GM21447 (cell line): Measurements from ENCODE around the gene SAYSD1.
"Not testable (repeated sequence)": the region's sequence is repeated elsewhere in the genome, so short reads cannot be mapped to it uniquely, and the experiment has no call there.

Experiments used
- ATAC-seq: cut with Tn5 transposase; IDR thresholded peaks from one replicate; pipeline ENCODE4 v1.9.1; 2021; ENCODE audit not compliant: unreplicated experiment

SAYSD1 gene, protein sequence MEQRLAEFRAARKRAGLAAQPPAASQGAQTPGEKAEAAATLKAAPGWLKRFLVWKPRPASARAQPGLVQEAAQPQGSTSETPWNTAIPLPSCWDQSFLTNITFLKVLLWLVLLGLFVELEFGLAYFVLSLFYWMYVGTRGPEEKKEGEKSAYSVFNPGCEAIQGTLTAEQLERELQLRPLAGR

DNA sequence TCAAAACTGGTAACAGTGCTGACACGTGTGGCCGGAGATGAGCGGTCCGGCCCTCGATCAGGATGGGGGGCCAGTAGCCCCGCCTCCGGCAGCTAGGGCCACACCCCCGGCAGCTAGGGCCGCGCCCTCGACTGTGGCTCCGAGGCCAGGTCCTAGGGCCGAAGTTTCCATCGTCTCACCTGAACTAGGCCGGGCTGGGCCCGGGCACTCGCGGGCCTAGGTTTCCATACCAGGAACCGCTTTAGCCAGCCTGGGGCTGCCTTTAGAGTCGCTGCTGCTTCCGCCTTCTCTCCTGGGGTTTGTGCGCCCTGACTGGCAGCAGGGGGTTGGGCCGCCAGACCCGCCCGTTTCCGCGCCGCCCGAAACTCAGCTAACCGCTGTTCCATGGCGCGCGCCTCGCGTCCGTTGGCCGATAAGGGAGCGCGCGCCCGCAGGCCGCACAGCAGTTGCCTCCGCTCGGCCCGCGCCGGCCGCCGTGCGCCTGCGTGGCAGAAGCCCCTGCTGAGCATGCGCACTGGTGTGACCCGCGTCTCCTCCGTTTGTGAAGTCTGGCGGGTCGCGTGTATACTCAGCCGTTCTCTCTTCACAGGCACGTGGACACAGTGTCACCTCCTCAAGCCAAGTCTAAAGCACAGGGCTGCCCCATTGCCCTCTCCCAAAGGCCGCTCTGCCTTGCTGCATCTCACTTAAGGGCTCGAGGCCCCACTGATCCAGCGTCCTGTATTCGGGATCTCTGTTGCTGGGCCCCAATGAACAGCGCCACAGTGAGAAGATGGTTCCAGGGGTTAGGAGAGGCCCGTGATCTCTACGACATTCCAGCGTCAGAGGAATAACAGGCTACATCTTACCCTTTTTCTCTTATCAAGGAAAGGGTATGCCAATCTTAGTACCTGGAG lies at the start of gene SAYSD1:
Gene SAYSD1, minus strand, starts transcription at position 483 of the 896 bp plus-strand sequence. Its CDS starts 97 bp downstream, at position 386.
- peak; percentile 91 for ATAC-seq

DNA sequence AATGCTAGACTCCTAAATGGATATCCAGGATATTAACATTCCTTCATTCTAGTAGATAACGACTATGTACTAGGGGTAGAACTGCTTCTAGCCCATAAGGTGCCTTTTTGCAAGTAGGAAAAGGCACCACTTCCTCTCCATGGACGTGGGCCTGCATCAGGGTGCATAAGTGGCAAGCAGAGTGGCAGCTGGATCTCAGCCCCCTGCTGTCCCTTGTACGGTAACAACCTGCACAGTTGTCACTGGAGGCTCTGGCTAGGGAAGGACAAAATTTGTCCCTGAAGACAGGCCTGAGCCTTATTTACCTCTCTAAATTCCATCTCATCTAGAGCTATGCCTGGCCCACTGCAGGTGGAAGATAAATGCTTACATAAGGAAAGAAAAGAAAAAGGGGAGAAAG lies 42.5 kb upstream of the SAYSD1 start:
- ATAC-seq, result no peak

DNA sequence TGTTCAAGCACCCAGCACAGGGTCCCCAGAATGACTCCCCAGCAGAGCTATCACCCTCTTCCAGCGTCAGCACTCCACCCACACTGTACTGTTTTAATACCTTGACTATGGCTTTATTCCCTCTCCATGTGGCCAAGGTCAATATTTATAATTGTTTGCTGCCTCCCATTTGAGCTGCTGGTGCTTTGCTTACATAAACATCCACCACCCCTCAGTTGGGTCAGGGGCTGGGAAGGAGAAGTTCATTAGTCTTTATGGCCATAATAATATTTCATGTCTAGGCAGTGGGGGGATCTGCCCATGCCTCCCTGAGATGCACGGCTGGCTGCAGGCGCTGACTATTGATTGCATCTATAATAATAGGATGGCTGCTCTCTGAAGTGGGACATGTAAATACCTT lies 41.8 kb upstream of the SAYSD1 start:
- ATAC-seq, result no peak

DNA sequence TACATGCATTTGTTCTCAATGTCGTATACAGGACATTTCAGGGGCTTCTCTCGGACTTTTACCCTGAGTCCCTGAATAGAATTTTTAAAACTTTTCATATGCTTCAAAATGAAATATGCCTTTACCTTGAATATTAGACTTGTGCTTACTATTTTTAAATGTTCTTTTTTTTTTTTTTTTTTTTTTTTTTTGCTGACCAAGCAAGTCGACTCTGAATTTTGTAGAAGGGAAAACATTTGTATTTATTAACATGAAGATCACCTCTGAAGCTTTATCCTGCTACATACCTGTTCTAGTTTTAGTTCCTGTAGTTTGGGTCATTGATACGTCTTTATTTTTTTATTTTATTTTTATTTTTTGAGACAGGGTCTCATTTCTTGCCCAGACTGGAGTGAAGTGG lies 39.7 kb upstream of the SAYSD1 start:
- ATAC-seq, result no peak

DNA sequence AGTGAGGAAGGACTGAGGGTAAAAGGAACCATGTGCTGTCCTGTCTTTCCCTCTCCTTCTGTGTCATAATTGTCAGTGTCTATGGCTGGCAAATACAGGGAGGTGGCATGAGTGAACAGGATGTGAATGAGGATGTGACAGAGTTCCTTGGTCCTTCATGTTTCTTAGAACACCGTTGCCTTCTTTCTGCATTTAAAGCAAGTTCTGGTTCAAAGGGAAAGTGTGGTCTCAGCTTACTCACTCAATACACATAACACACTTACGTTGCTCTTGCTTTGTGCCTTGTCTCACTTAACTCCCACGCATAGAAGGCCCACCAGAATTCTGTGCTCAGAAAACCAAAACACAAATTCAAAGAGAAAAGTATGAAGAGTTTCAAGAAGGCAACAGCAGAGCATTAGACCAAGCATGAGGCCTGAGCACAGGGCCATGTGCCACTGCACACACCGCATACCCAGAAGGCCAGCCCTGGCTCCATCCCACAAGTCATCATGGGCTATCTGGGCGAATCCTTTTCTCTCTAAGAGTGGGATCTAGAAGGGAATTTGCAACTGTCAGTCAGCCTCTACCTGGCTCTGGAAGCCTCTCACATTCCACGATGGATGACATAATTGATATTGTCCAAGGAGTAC lies 38.9 kb upstream of the SAYSD1 start:
- ATAC-seq, result no peak

DNA sequence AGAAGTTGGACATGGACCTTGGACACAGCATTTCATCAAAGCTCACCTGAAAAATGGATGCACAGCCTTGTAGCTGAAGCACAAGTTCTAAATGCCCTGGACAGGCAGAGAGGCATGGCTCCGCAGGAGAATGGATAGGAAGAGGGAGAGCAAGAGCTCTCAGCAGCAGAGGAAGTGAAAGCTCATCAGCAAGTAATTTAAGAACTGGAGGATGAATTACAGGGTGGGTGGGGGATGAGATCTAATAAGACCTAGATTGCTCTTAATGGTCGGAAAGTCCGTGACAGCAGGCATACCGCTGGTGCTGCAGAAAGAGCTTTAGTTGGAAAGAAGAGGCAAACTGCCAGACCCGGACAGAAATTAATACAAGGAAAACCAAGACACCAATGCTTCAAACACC lies 37.3 kb upstream of the SAYSD1 start:
- ATAC-seq, result no peak

DNA sequence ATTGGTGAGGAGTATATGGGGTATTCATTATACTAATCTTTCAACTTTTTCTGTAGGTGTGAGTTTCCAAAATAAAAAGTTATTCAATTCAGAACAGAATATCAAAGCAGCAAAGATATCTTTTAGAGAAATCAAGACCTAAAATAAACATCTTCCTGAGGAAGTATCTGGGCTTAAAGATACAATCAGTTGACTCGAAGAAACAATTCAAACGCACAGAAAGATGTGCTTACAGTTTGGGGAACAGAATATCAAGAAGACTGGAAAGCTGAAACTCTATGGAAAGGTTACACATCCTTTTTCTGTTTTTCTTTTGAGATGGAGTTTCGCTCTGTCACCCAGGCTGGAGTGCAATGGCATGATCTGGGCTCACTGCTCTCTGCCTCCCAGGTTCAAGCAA lies 36.2 kb upstream of the SAYSD1 start:
- ATAC-seq, result no peak

DNA sequence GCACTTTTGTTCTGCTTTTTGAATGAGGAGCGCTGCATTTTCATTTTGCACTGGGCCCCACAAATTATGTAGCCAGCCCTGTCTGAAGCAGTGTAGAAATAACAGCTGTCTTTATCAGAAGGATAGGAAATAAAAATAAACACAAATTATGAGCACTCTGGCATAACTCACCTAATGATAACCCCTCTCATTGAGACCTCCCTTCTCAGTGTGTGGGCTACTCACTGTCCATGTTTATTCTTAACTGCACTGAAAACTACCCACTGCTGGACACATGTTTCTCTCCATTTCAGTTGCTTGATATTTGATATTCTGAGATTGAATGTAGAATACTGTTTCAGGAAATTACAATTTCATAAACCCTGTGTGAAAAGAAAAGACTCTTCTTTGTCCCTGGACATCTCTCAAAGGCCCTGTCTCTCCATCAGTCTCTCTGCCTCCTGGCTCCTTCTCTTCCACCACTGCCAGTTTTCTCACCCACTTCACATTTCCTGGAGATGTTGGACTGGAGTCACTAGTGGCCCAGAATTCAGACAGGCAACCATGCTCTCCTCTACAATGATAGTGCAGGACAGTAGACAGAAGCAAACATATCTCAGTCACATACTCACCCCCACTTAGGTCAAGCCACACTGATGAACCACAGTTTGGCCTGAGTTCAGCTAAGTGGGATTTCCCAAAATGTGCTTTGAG lies 29.6 kb upstream of the SAYSD1 start:
- no peak for ATAC-seq

DNA sequence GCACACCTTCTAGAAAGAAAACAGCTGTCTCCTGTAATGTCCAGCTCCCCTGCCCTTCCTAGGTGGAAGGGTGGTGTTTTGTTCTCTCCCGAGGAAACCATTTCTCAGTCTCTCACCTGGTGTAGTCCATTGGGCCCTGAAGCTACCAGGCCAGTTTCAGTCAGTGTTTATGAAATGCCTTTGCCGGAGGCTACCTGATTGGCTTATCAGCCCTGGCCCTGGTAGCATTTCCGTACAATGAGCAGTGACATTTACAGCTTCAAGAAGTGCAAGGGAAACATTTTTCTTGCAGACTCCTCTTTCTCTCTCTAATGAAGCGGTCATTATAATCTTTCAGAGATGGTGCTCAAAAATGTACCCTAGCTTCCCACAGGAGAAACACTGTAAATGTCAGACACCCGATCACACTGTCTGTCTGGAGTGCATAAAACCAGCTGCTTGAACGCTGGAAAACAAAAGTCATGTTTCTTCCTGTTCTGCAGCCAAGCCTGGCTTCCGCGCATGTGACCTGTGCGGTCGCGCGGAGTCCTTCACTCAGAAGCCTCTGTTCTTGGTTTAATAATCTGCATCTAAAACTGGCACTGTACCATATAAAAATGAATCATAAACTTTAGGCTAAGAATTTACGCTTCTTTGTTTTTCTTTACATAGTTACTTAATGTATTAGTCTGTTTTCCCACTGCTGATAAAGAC lies 28.4 kb upstream of the SAYSD1 start:
- no peak for ATAC-seq

DNA sequence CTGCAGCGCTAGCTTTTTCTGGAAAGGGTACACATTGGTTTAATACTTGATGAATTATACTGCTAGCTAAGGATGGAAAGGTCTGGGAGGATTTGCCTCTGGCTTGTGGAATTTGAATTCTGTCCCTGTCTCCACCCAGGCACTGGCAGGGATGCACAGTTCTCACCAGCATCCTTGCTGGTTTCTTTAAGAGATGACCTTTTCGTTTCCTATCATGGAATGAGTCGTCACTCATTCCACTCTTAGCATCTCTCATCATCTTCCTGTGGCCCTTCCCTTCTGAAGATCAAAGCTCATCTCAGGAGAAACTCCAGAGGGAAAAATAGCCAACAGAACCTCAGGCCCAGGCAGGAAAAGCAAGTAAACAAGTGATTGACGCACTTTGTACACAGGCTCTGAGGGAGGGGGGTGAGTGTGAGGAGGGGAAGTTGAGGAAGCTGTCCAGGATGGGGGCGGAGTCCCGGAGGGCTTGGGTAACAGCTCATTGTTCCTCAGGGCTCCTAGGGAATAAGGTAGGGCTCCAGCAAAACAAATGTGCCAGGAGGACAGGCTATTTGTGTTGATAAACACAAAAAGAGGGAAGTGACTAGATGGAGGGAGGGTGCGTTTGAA lies 25.7 kb upstream of the SAYSD1 start:
- no peak for ATAC-seq

DNA sequence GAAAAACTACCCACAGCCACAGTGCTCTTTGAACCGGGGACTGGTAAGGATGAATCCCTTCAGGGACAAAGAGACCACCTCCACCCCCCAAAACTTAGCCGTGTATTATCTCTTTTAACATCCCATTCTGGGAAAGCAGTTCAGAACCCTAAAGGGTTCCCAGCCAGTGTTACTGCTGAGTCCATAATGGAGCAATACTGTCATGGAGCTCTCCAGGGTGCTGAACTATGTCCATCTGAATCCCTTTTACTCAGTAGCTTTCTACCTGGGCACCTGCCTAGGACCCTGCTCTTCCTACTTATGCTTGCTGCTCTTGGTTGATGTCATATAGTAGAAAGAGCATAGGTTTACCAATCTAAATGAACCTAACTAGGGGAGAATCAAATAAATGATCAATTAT lies 22.3 kb upstream of the SAYSD1 start:
- ATAC-seq, result no peak

DNA sequence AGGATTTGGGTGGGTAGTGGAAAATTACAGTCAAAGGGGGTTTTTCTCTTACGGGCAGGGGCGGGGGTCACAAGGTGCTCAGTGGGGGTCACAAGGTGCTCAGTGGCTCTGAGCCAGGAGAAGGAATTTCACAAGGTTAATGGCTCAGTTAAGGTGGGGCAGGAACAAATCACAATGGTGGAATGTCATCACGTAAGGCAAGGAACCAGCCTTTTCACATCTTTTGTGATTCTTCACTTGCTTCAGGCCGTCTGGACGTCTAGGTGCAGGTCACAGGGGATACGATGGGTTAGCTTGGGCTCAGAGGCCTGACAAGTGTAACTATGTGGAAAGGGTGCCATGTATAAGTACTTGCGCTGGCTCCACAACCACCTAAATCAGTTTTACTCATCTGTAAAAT lies 21.2 kb upstream of the SAYSD1 start:
- not testable (repeated sequence) for ATAC-seq

DNA sequence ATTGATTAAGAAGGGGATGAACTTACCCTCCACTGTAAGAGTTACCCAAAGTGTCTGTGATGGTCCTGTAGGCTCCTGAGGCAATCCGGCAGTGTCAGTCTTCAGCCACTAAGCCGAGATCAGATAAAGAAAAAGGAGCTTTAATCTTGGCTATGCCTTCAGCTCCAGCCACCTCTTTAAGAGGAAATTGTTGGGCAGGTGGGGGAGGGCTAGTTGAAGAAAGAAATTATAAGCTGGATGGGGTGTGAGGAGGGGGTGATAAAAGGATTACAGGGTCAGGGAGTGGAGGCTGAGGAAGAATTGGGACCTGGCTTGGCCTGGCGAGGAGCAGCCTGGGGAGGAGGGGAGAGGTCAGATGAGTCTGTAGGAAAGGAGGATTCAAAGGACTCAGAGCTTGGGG lies 19.8 kb upstream of the SAYSD1 start:
- ATAC-seq, result not testable (repeated sequence)

DNA sequence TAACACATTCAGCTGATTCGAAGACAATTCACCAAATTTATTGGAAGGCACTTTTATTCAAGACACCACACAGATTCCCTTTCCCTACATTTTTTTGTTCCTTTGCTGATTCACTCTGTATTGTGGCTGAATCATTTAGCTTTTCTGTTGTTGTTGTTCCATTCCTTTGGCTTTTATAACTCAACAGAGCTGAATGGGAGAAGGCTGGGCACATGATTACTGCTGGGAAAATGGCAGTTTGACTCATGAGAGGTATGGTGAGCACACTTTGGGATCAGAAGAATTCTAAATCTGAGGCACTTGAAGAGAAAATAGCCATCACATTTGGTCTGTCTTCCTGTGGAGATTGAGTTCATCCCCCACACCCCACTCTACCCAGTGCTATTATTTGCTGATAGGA lies 15.7 kb upstream of the SAYSD1 start:
- ATAC-seq, result no peak

DNA sequence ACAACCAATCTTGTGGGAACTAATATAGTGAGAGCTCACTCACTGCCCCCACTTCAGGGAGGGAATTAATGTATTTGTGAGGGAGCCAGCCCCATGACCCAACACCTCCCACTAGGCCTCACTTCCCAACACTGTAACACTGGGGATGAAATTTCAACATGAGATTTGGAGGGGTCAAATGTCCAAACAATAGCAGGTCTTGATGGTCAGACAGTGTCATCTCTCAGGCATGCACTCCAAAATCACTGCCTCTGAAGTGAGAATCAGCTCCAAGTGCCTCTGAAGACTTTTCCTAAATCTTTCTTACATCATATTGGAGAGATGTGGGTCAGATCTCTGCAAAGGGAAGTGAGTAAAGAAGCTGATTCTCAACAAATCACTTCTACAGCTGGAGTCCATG lies 13.8 kb upstream of the SAYSD1 start:
- ATAC-seq, result no peak

DNA sequence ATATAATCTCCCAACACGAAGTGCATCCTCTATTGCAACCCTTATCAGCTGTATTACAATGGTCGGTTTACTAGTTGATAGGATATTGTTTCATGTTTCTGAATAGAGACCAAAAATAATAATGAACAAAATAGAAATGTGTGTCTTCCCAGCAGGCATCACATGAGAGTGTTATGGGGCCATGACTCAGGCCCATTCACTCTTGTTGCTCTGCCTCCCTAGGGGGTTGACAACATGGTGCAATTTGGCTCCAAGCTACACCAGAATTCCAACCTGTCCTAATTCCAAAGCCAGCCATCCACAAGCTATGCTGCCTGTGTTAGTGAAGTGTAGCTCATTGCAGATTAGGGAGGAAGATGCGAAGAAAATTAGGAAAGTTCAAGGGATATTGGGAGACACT lies 13.1 kb upstream of the SAYSD1 start:
- no peak for ATAC-seq

DNA sequence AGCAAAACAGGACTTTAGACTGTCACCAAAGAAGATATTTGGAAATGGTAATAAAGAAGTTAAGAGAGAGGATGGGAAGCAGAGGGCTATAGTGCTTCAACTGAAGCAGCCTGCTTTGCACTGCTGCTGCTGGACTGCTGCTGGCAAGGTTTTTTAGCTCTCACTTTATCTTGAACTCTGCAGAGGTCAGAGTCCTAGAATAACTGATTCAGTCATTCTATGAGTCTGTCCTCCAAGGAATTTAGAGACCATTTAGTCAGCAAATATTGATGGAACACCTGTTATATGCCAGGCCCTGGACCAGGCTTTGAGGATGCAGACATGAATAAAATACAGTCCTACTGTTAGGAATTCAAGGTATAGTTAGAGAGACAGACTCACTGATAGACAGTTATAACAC lies 9.1 kb upstream of the SAYSD1 start:
- ATAC-seq, result no peak

DNA sequence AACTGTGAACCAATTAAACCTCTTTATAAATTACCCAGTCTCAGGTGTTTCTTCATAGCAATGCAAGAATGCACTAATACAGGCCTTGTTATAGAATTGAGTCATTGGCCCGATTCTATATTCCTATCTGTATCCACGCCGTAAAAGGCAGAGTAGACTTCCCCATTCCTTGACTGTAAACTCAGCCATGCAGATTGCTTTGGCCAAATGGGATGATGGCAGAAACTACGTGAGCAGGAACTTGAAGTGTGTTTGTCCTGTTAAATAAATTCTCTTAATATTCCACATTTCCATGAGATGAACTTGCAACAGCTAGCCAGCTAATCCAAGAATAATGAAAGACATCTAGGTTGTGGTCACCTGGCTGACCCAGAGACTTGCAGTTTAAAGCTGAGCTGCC lies 3.9 kb upstream of the SAYSD1 start:
- ATAC-seq, result no peak

DNA sequence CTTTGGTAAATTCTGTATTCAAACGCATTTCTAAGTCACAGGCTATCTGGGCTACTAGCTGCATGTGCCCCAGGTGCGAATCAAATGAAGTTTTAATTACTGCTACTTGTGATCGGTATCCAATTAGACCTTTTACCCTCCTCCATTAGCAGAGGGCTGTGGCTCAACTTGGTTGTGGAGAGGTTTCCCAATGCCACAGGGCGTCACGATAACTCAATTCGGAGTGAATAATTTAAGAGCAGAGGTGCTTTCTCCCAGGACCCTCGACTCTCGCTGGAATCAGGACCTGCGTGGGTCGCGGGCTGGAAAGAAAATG lies 640 bp downstream of the SAYSD1 start:
- peak; percentile 23 for ATAC-seq

DNA sequence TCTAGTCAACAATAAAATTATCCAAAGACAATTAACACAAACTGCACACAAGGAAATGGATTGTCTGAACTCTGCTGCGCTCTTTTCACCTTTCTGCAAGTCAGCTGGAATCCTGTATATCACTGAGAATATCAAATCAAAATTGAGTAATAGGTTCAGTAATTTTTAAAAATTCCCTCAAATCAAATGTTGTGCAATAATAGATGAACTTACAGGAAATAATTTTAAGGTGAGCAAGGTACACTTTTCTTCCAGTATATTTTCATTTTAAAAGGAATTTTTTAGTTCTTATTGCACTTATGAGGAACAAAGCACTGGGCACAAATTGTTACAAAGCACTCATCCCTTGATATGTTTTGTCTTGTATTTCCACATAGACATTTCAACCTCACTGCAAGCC lies 1.2 kb downstream of the SAYSD1 start:
- ATAC-seq, result no peak

DNA sequence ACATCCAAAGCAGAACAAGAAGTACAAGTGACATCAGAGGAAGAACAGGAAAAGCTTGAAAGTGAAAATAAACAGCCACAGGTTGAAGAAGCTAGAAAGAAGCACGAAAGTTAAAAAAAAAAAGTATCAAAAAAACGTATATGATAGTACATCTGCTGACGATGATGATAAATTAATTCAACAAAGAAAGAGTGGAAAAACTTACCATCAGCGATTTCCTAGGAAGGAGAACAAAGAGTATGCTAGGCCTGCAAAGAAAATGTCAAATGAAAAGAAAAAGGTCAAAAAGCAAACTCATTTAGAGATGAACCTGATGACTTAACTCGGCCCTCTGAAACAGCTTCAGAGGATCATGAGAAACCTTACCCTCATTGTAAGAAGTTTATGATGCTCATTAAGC lies 3.7 kb downstream of the SAYSD1 start:
- no peak for ATAC-seq
